HEK293 (cell line): ENCODE measurements around the gene AMPD2.

Experiments used
- CTCF ChIP-seq: fragments of 450-650 bp; formaldehyde crosslinking; IDR thresholded peaks from 2 replicates; pipeline ENCODE4 v1.5.1; 2016; ENCODE audit warnings: missing biosample characterization, missing genetic modification characterization
- OSR2 ChIP-seq: fragments of 450-650 bp; formaldehyde crosslinking; IDR thresholded peaks from 2 replicates; pipeline ENCODE4 v1.5.1; 2016; ENCODE audit warnings: missing biosample characterization, missing genetic modification characterization
- SALL2 ChIP-seq: fragments of 450-650 bp; formaldehyde crosslinking; IDR thresholded peaks from 2 replicates; pipeline ENCODE4 v1.5.0; 2017; ENCODE audit warnings: missing biosample characterization, mild to moderate bottlenecking, missing genetic modification characterization, borderline replicate concordance
- ZIC2 ChIP-seq: fragments of 450-650 bp; formaldehyde crosslinking; IDR thresholded peaks from 2 replicates; pipeline ENCODE4 v1.5.1; 2016; ENCODE audit warnings: missing biosample characterization, missing genetic modification characterization
- ZNF211 ChIP-seq: fragments of 450-650 bp; formaldehyde crosslinking; IDR thresholded peaks from 2 replicates; pipeline ENCODE4 v1.5.1; 2016; ENCODE audit warnings: low read depth, missing biosample characterization, missing genetic modification characterization
- ZNF23 ChIP-seq: fragments of 450-650 bp; formaldehyde crosslinking; IDR thresholded peaks from 2 replicates; pipeline ENCODE4 v1.5.1; 2016; ENCODE audit warnings: missing biosample characterization, missing genetic modification characterization, borderline replicate concordance
- ZNF248 ChIP-seq: fragments of 450-650 bp; formaldehyde crosslinking; IDR thresholded peaks from 2 replicates; pipeline ENCODE4 v1.5.1; 2017; ENCODE audit warnings: missing biosample characterization, missing genetic modification characterization
- TF ChIP-seq, protein P1 (sequence below): fragments of 450-650 bp; formaldehyde crosslinking; IDR thresholded peaks from 2 replicates; pipeline ENCODE4 v1.5.1; 2017; ENCODE audit warnings: missing biosample characterization, missing genetic modification characterization

DNA sequence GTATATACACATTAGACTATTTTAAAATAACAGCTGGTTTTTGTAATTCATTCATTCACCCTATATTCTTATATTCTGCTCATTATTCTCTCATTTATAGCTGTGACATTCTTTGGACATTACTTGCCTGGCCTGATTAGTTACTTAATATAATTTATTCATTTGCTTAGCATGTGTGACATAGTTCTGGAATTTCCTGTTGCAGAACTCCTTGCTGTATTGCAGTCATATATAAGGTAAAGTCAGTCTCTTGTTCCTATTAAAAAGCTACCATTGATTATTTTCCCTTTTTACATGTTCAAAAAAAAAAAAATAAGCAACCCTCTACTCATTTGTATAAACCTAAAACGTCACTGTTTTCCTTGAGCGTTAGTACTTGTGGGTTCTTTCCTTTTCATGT lies 24.1 kb upstream of the AMPD2 start:
- TF ChIP-seq ZNF248 (tag by site-specific recombination) (no peak), OSR2 (tag by site-specific recombination) (no peak), SALL2 (tag by site-specific recombination) (no peak), ZNF211 (tag by site-specific recombination) (no peak), ZNF23 (tag by site-specific recombination) (no peak), CTCF (no peak), ZIC2 (tag by site-specific recombination) (no peak)
- TF ChIP-seq, protein P1, sequence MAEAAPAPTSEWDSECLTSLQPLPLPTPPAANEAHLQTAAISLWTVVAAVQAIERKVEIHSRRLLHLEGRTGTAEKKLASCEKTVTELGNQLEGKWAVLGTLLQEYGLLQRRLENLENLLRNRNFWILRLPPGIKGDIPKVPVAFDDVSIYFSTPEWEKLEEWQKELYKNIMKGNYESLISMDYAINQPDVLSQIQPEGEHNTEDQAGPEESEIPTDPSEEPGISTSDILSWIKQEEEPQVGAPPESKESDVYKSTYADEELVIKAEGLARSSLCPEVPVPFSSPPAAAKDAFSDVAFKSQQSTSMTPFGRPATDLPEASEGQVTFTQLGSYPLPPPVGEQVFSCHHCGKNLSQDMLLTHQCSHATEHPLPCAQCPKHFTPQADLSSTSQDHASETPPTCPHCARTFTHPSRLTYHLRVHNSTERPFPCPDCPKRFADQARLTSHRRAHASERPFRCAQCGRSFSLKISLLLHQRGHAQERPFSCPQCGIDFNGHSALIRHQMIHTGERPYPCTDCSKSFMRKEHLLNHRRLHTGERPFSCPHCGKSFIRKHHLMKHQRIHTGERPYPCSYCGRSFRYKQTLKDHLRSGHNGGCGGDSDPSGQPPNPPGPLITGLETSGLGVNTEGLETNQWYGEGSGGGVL: no peak
